ENCODE results near the gene NR6A1.

NR6A1 gene

GRCh38 chr9:124758691-124759090, 12.4 kb downstream of the NR6A1 start:
- H3K4me2 ChIP-seq (ENCODE audit: low read length) = no peak overlapping the region
- no peak for TF ChIP-seq CTCF (IDR thresholded peaks at IDR 0.05)
- no peak overlapping the region for H2AFZ ChIP-seq
- no peaks in the 10 kb centered on the region for H3K4me1 ChIP-seq
- H3K27ac ChIP-seq = no peak overlapping the region
- no peaks in the 10 kb centered on the region for H3K36me3 ChIP-seq (ENCODE audit: control insufficient read depth, insufficient read depth, low read length)
- H3K27me3 ChIP-seq (ENCODE audit: control insufficient read depth, insufficient read depth, low read length) = no peaks in the 10 kb centered on the region
- peaks cover 2% of the 10 kb centered on the region for H3K79me2 ChIP-seq
- no peaks in the 10 kb centered on the region for H3K9me3 ChIP-seq (ENCODE audit: control insufficient read depth, low read length)
- no peak overlapping the region for H3K9ac ChIP-seq
- no peak overlapping the region for H3K4me3 ChIP-seq (ENCODE audit: low read depth, low read length)

- Histone ChIP-seq H3K27ac (no peak overlapping the region), H2AFZ (no peak overlapping the region), H3K9ac (no peak overlapping the region), H3K4me3 (ENCODE audit: low read depth, low read length) (no peak overlapping the region), H3K4me2 (ENCODE audit: low read length) (no peak overlapping the region), H3K79me2 (peaks cover 2% of the 10 kb centered on the region), H3K36me3 (ENCODE audit: control insufficient read depth, insufficient read depth, low read length) (no peaks in the 10 kb centered on the region), H3K9me3 (ENCODE audit: control insufficient read depth, low read length) (no peaks in the 10 kb centered on the region), H3K4me1 (no peaks in the 10 kb centered on the region), H3K27me3 (ENCODE audit: control insufficient read depth, insufficient read depth, low read length) (no peaks in the 10 kb centered on the region)
- no peak for TF ChIP-seq CTCF (IDR thresholded peaks at IDR 0.05)
Measured at GRCh38 chr9:124758061-124758460, 13.1 kb downstream of the NR6A1 start.

- TF ChIP-seq CTCF (IDR thresholded peaks at IDR 0.05) = no peak
- no peaks in the 10 kb centered on the region for H3K27me3 ChIP-seq (ENCODE audit: control insufficient read depth, insufficient read depth, low read length)
Measured at GRCh38 chr9:124757616-124758015, 13.5 kb downstream of the NR6A1 start.

GRCh38 chr9:124756011-124756410, 15.1 kb downstream of the NR6A1 start:
- Histone ChIP-seq H2AFZ (no peak overlapping the region), H3K4me3 (ENCODE audit: low read depth, low read length) (no peak overlapping the region), H3K9me3 (ENCODE audit: control insufficient read depth, low read length) (no peaks in the 10 kb centered on the region), H3K4me1 (no peaks in the 10 kb centered on the region), H3K9ac (no peak overlapping the region), H3K36me3 (ENCODE audit: control insufficient read depth, insufficient read depth, low read length) (no peaks in the 10 kb centered on the region), H3K27me3 (ENCODE audit: control insufficient read depth, insufficient read depth, low read length) (no peaks in the 10 kb centered on the region), H3K4me2 (ENCODE audit: low read length) (no peak overlapping the region), H3K79me2 (peaks cover 2% of the 10 kb centered on the region), H3K27ac (no peak overlapping the region)
- TF ChIP-seq CTCF (IDR thresholded peaks at IDR 0.05) = no peak

More at GRCh38 chr9:124757616-124758015, 13.5 kb downstream of the NR6A1 start:
- no peaks in the 10 kb centered on the region for H3K36me3 ChIP-seq (ENCODE audit: control insufficient read depth, insufficient read depth, low read length)
- H3K9me3 ChIP-seq (ENCODE audit: control insufficient read depth, low read length) = no peaks in the 10 kb centered on the region
- H3K4me3 ChIP-seq (ENCODE audit: low read depth, low read length) = no peak overlapping the region
- H3K9ac ChIP-seq = no peak overlapping the region
- H3K79me2 ChIP-seq = peaks cover 2% of the 10 kb centered on the region
- H3K27ac ChIP-seq = no peak overlapping the region
- no peak overlapping the region for H3K4me2 ChIP-seq (ENCODE audit: low read length)
- H3K4me1 ChIP-seq = no peaks in the 10 kb centered on the region
- H2AFZ ChIP-seq = no peak overlapping the region

DNA sequence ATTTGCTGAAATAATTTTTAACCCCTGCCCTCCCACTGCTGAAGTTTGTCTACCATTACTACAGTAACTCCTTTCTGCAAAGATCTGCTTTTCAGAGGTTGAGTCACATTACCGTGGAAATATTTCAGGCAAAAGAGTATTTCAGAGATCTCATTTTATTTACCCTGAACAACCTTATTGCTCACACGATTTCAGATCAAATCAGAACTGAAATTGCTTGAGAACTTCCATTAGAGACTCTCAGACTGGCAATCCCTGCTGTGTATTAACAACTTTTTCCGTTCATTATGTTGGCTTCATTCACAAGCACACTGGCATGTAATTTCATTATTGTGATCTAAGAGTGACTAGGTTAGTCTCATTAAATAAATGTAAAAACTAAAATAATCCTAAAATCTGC, 16.1 kb downstream of the NR6A1 start:
- Histone ChIP-seq H3K36me3 (ENCODE audit: control insufficient read depth, insufficient read depth, low read length) (no peaks in the 10 kb centered on the region), H2AFZ (no peak overlapping the region), H3K79me2 (peaks cover 2% of the 10 kb centered on the region), H3K4me1 (no peaks in the 10 kb centered on the region), H3K9me3 (ENCODE audit: control insufficient read depth, low read length) (no peaks in the 10 kb centered on the region), H3K9ac (no peak overlapping the region), H3K4me2 (ENCODE audit: low read length) (no peak overlapping the region), H3K27me3 (ENCODE audit: control insufficient read depth, insufficient read depth, low read length) (no peaks in the 10 kb centered on the region), H3K4me3 (ENCODE audit: low read depth, low read length) (no peak overlapping the region), H3K27ac (no peak overlapping the region)
- TF ChIP-seq CTCF (IDR thresholded peaks at IDR 0.05) = no peak

Measured in parathyroid adenoma (tissue), 2 donors.